ENCODE data around the gene SPRR5.

GRCh38 chr1:152933196-152933595 lies 13.8 kb upstream of the SPRR5 start:
- TF ChIP-seq POLR2A (IDR thresholded peaks at IDR 0.05) (no peak), POLR2AphosphoS5 (IDR thresholded peaks at IDR 0.05; ENCODE audit: insufficient read depth in 1 of 2, low read depth in 1 of 2) (no peak)

Data from vagina (tissue), 2 donors.